ENCODE data around the gene C4BPA.

The C4BPA gene

GRCh38 chr1:207191061-207191460 lies 87.0 kb downstream of the C4BPA start:
- no peak for DNase-seq (ENCODE audit: low spot score)

GRCh38 chr1:207191776-207192175 lies 87.7 kb downstream of the C4BPA start:
- no peak for DNase-seq (ENCODE audit: low spot score)

- DNase-seq (ENCODE audit: low spot score), result no peak
Measured at GRCh38 chr1:207194197-207194596, 90.2 kb downstream of the C4BPA start.
